Peyer's patch (tissue), 4 donors: Measurements from ENCODE around the gene NETO1. TPM values are rescaled to one million over a fixed set of nuclear protein-coding genes. Genes with fewer than 3 reads are reported as not detected.
A peak's percentile ranks its signal among the peaks of the same experiment; 100 is the strongest.

Experiments used
- DNase-seq, 3 donors: peaks; one replicate each; pipeline ENCODE4 v3.0.0-alpha.2; 2017 to 2019
- H3K27ac ChIP-seq, 4 donors: fragments of 200-600 bp; sonication (generic); one replicate each; pipeline ENCODE4 v1.5.1; 2016 to 2019
- H3K27me3 ChIP-seq, 2 donors: fragments of 200-600 bp; sonication (generic); one replicate each; pipeline ENCODE4 v1.5.1; 2019
- H3K36me3 ChIP-seq, 3 donors: fragments of 200-600 bp; sonication (generic); one replicate each; pipeline ENCODE4 v1.5.1; 2016 to 2019
- H3K4me1 ChIP-seq, 4 donors: fragments of 200-600 bp; sonication (generic); one replicate each; pipeline ENCODE4 v1.5.1; 2016 to 2019
- H3K4me3 ChIP-seq, 4 donors: fragments of 200-600 bp; sonication (generic); 1 replicate in 3 of 4; 2 replicates in 1 of 4; pipeline ENCODE4 v1.5.1; 2016 to 2019; ENCODE audit warnings: mild to moderate bottlenecking in 1 of 4
- H3K9me3 ChIP-seq, 4 donors: fragments of 200-600 bp; sonication (generic); one replicate each; pipeline ENCODE4 v1.5.1; 2016 to 2019; ENCODE audit warnings: mild to moderate bottlenecking in 1 of 4
- CTCF ChIP-seq, 6 experiments: fragments of 450-650 bp in 4 of 6; fragments of 200-600 bp in 2 of 6; sonication (generic) in 1 of 6; IDR thresholded peaks; one replicate each; pipeline ENCODE4 v1.5.1; 2017 to 2019; ENCODE audit warnings: antibody characterized with exemption in 6 of 6, mild to moderate bottlenecking in 3 of 6, moderate library complexity in 1 of 6
- POLR2A ChIP-seq, 2 donors: fragments of 450-650 bp; IDR thresholded peaks; one replicate each; pipeline ENCODE4 v1.5.1; 2017; ENCODE audit warnings: antibody characterized with exemption in 2 of 2, mild to moderate bottlenecking in 2 of 2, moderate library complexity in 2 of 2
- total RNA-seq, 4 donors: library from RNA; depleted of rRNA; stranded (reverse); fragments of >200 nt; gene quantifications; one replicate each; pipeline ENCODE4 v1.1.0, GENCODE V29; 2016

The NETO1 gene
- total RNA-seq, 4 donors from 2014 or later: not detected

DNA sequence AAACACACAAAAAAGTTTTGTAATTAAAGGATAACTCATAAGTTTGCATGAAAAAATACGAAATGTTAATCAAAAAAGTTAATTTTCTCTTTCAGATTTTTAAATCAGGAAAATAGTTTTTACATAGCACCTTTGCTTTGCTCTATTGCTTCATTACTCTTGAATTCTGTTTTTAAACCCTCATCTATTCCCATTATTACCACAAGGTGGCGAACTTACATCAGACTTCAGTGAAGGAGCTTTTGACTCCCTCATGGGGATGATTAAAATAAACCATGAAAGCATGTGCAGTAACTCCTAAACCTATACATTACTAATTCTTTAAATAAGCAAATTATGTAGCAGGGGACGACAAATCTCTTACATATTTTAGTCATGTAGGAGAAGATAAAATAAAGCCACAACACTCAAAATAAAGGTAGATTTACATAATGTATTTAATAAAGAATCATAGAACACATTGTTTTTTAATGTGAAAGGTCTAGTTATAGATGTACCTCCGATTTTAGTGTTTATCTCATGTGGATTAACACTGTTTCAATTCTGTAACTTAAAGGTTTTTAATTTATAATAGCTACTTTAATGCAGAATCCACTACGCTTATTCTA, 105.2 kb downstream of the NETO1 start:
- no peaks in the 10 kb centered on the region for H3K36me3 ChIP-seq
- TF ChIP-seq POLR2A (IDR thresholded peaks at IDR 0.05) (no peak), CTCF (IDR thresholded peaks at IDR 0.05) (peak; percentile 10 to 60 (median 56))
- DNase-seq: no peak
- no peaks in the 10 kb centered on the region for H3K9me3 ChIP-seq
- no peak overlapping the region for H3K27ac ChIP-seq
- no peaks in the 10 kb centered on the region for H3K4me1 ChIP-seq
- no peak overlapping the region for H3K4me3 ChIP-seq
- no peaks in the 10 kb centered on the region for H3K27me3 ChIP-seq

DNA sequence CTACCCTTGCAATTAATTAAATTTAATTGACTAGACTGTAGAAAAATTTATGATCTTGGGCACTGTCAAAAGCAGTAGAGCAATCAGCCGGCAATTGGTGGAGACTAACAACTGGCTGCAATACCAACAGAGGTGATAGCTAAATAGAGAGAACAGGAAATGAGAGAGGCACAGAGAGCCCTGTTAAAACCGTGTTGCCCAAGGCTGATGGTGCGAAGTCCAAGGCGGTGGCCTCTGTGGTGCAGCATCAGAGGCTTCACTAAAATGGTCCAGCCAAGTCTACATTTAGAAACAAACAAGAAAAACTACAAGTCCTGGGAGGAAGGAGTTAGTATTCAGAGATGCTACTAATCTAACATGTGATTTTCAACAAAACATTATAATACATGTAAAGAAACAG, 115.6 kb downstream of the NETO1 start:
- Histone ChIP-seq H3K36me3 (no peaks in the 10 kb centered on the region), H3K4me1 (no peaks in the 10 kb centered on the region), H3K27ac (no peak overlapping the region), H3K27me3 (no peaks in the 10 kb centered on the region), H3K9me3 (no peaks in the 10 kb centered on the region), H3K4me3 (no peak overlapping the region)
- no peak for DNase-seq
- TF ChIP-seq CTCF (IDR thresholded peaks at IDR 0.05) (no peak), POLR2A (IDR thresholded peaks at IDR 0.05) (no peak)

GRCh38 chr18:72742002-72742401, 125.8 kb downstream of the NETO1 start:
- Histone ChIP-seq H3K27ac (no peak overlapping the region), H3K4me3 (no peak overlapping the region), H3K36me3 (no peaks in the 10 kb centered on the region), H3K4me1 (no peaks in the 10 kb centered on the region), H3K27me3 (no peaks in the 10 kb centered on the region), H3K9me3 (no peaks in the 10 kb centered on the region)
- TF ChIP-seq CTCF (IDR thresholded peaks at IDR 0.05): no peak
- DNase-seq: no peak

- no peak overlapping the region for H3K27ac ChIP-seq
Observed at GRCh38 chr18:72738136-72738535, 129.7 kb downstream of the NETO1 start.

DNA sequence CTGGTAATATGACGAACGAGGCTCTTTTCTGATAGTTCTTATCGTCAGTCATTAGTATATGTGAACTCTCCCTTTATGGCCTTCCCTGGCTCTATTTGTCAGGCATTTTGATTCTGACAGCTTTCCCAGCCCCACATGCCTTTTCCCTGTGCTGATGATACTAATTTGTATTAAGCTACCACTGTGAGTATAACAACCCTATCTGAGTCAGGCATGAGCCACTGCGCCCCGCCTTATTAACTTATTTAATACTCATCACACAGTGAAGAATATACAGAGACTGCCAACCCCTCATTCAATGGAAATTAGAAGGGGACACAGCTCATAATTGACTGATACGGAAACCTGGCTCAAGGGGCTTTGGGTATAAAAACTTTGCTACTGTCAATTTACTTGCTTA, 140.0 kb downstream of the NETO1 start:
- H3K9me3 ChIP-seq: no peaks in the 10 kb centered on the region
- no peak for DNase-seq
- no peak overlapping the region for H3K4me3 ChIP-seq
- H3K4me1 ChIP-seq: no peaks in the 10 kb centered on the region
- no peaks in the 10 kb centered on the region for H3K36me3 ChIP-seq
- H3K27me3 ChIP-seq: no peaks in the 10 kb centered on the region
- H3K27ac ChIP-seq: no peak overlapping the region
- TF ChIP-seq POLR2A (IDR thresholded peaks at IDR 0.05) (no peak), CTCF (IDR thresholded peaks at IDR 0.05) (no peak)

More at GRCh38 chr18:72738136-72738535, 129.7 kb downstream of the NETO1 start:
- no peaks in the 10 kb centered on the region for H3K36me3 ChIP-seq
- H3K4me1 ChIP-seq: no peaks in the 10 kb centered on the region
- no peak overlapping the region for H3K4me3 ChIP-seq
- TF ChIP-seq POLR2A (IDR thresholded peaks at IDR 0.05) (no peak), CTCF (IDR thresholded peaks at IDR 0.05) (no peak)
- no peak for DNase-seq
- no peaks in the 10 kb centered on the region for H3K27me3 ChIP-seq
- H3K9me3 ChIP-seq: no peaks in the 10 kb centered on the region
